Stimulated activated CD4-positive, alpha-beta T cell treated with anti-CD3 and anti-CD28 coated beads, Interleukin-1b, Interleukin-23, amount 100 ng/mL, for 1 hour (primary cell): ENCODE results near the gene SLC22A5.
"Not testable (repeated sequence)": the region's sequence is repeated elsewhere in the genome, so short reads cannot be mapped to it uniquely, and the experiment has no call there.

ENCODE experiments used
- DNase-seq, 2 donors: peaks; one replicate each; pipeline ENCODE4 v3.0.0-alpha.2; 2020; ENCODE audit warnings: low read depth in 2 of 2

SLC22A5 gene

GRCh38 chr5:132427281-132428146, 58.0 kb downstream of the SLC22A5 start:
- no peak for DNase-seq

- no peak for DNase-seq
These were observed 58.6 kb downstream of the SLC22A5 start for GRCh38 chr5:132428147-132428482.

GRCh38 chr5:132428484-132429462, 59.3 kb downstream of the SLC22A5 start:
- no peak for DNase-seq

- no peak for DNase-seq
These were observed 60.2 kb downstream of the SLC22A5 start for GRCh38 chr5:132429463-132430440.

- DNase-seq: no peak
These were observed 61.2 kb downstream of the SLC22A5 start for GRCh38 chr5:132430746-132431145.

- DNase-seq: no peak
These were observed 62.1 kb downstream of the SLC22A5 start for GRCh38 chr5:132431632-132432031.

- no peak for DNase-seq
These were observed 63.6 kb downstream of the SLC22A5 start for GRCh38 chr5:132433141-132433540.

GRCh38 chr5:132434416-132435286, 65.1 kb downstream of the SLC22A5 start:
- no peak for DNase-seq

- DNase-seq: no peak
These were observed 65.9 kb downstream of the SLC22A5 start for GRCh38 chr5:132435447-132435846.

GRCh38 chr5:132435886-132436285, 66.4 kb downstream of the SLC22A5 start:
- no peak for DNase-seq

- no peak for DNase-seq
These were observed 67.4 kb downstream of the SLC22A5 start for GRCh38 chr5:132436936-132437335.

GRCh38 chr5:132437604-132438266, 68.2 kb downstream of the SLC22A5 start:
- peak in 1 of 2 donors; percentile 33 for DNase-seq

GRCh38 chr5:132438267-132438645, 68.7 kb downstream of the SLC22A5 start:
- DNase-seq: not testable (repeated sequence)

GRCh38 chr5:132438917-132439316, 69.4 kb downstream of the SLC22A5 start:
- DNase-seq: no peak

GRCh38 chr5:132439521-132440089, 70.1 kb downstream of the SLC22A5 start:
- no peak for DNase-seq

GRCh38 chr5:132444061-132444460, 74.6 kb downstream of the SLC22A5 start:
- no peak for DNase-seq
